GM10266 (cell line): ENCODE results near the gene POU2F2.

Experiments used
- DNase-seq: peaks from one replicate; pipeline ENCODE4 v3.0.0; 2012; ENCODE audit errors: extremely low spot score
- CTCF ChIP-seq: IDR thresholded peaks from 2 replicates; pipeline ENCODE4 v1.5.1; 2012; ENCODE audit warnings: mild to moderate bottlenecking, low read depth; ENCODE audit not compliant: control insufficient read depth, insufficient read depth; ENCODE audit errors: missing control alignments

Gene POU2F2

GRCh38 chr19:42057846-42058245 is 74.4 kb downstream of the POU2F2 start:
- no peak for TF ChIP-seq CTCF
- DNase-seq = no peak

- TF ChIP-seq CTCF = no peak
- DNase-seq = no peak
These were observed 78.0 kb downstream of the POU2F2 start for GRCh38 chr19:42054205-42054604.

- DNase-seq = no peak
- TF ChIP-seq CTCF = no peak
These were observed 79.0 kb downstream of the POU2F2 start for GRCh38 chr19:42053037-42053935.

- TF ChIP-seq CTCF = no peak
- DNase-seq = no peak
These were observed 79.9 kb downstream of the POU2F2 start for GRCh38 chr19:42052241-42052863.

- TF ChIP-seq CTCF = no peak
These were observed 80.8 kb downstream of the POU2F2 start for GRCh38 chr19:42051166-42052115.

GRCh38 chr19:42048992-42049391 is 83.3 kb downstream of the POU2F2 start:
- TF ChIP-seq CTCF = no peak
- DNase-seq = no peak

More at GRCh38 chr19:42051166-42052115, 80.8 kb downstream of the POU2F2 start:
- DNase-seq = no peak
